ENCODE measurements around the gene CACNG1. TPM values are rescaled to one million over a fixed set of nuclear protein-coding genes. Genes with fewer than 3 reads are reported as not detected.

Gene CACNG1, protein sequence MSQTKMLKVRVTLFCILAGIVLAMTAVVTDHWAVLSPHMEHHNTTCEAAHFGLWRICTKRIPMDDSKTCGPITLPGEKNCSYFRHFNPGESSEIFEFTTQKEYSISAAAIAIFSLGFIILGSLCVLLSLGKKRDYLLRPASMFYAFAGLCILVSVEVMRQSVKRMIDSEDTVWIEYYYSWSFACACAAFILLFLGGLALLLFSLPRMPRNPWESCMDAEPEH
- total RNA-seq, result not detected in 2 replicates

DNA sequence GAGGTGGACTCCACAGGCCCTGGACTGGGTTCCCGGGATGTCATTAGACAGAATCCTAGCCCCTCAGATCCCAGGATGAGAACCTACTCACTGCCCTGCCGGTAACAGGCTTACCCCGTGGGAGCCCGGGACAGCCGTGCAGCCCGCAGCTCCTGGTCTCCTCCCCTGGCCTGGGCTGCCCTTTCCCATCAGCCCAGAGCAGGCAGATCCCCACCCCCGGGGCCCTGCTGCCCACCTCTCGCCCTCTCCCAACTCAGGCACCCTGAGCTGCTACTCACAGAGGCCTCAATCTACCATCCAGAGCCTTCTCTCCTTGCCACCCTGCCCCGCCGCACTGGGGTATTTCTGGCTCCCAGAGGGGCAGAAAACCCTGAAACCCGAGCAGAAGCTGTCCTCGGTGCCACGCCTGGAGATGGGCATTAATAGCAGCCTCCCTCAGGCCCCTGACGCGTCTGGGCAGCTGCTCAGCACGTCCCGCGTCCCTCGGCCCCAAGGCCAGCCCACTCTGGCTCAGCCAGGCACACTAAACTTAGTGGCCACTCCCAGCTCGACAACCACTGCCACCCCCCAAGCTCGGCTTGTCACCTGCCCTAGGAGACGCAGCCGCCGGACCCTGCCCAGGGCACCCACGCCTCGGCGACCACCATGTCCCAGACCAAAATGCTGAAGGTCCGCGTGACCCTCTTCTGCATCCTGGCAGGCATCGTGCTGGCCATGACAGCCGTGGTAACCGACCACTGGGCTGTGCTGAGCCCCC is at the start of gene CACNG1:
Gene CACNG1, plus strand, starts transcription at position 539 of the 757 bp plus-strand sequence. Its CDS starts 107 bp downstream, at position 646.

Other genes starting within 250 kb of the CACNG1 start
- not detected in 2 replicates for gene CACNG5, start 209.4 kb upstream of the CACNG1 start, total RNA-seq
- not detected in 2 replicates for gene CACNG4, start 79.8 kb upstream of the CACNG1 start, total RNA-seq
- gene HELZ, start 200.6 kb downstream of the CACNG1 start, total RNA-seq, result 34.9 and 45.7 TPM in 2 replicates

Measured in endothelial cell of coronary artery (primary cell).